Loucy (cell line): ENCODE measurements around the gene UVSSA.

ENCODE experiments used
- H2AFZ ChIP-seq: fragments of 200-600 bp; sonication (generic); 2 replicates; pipeline ENCODE4 v1.6.0; 2016; ENCODE audit warnings: antibody characterized with exemption, mild to moderate bottlenecking, low read length, moderate library complexity
- H3F3A ChIP-seq: fragments of 200-600 bp; 2 replicates; pipeline ENCODE4 v1.6.0; 2016; ENCODE audit warnings: antibody characterized with exemption, low read depth, mild to moderate bottlenecking
- H3K27me3 ChIP-seq: fragments of 200-600 bp; sonication (generic); 2 replicates; pipeline ENCODE4 v1.6.1; 2014; ENCODE audit warnings: low read length, mild to moderate bottlenecking; ENCODE audit not compliant: insufficient read depth, poor library complexity, severe bottlenecking
- H3K36me3 ChIP-seq: fragments of 200-600 bp; sonication (generic); 2 replicates; pipeline ENCODE4 v1.6.1; 2016; ENCODE audit warnings: low read length; ENCODE audit not compliant: insufficient read depth
- H3K4me1 ChIP-seq: fragments of 200-600 bp; sonication (generic); 2 replicates; pipeline ENCODE4 v1.5.1; 2014; ENCODE audit warnings: low read length, mild to moderate bottlenecking; ENCODE audit not compliant: insufficient read depth, poor library complexity, severe bottlenecking
- H3K4me2 ChIP-seq: fragments of 200-600 bp; sonication (generic); 2 replicates; pipeline ENCODE4 v1.6.0; 2014; ENCODE audit warnings: antibody characterized with exemption, low read length, low read depth, mild to moderate bottlenecking; ENCODE audit not compliant: poor library complexity, severe bottlenecking
- H3K4me3 ChIP-seq: fragments of 200-600 bp; sonication (generic); 2 replicates; pipeline ENCODE4 v1.5.1; 2014; ENCODE audit warnings: low read length, mild to moderate bottlenecking, mixed read lengths; ENCODE audit not compliant: poor library complexity, severe bottlenecking
- H3K79me2 ChIP-seq: fragments of 200-600 bp; sonication (generic); 2 replicates; pipeline ENCODE4 v1.6.1; 2014; ENCODE audit warnings: low read length; ENCODE audit not compliant: insufficient read depth
- H3K9ac ChIP-seq: fragments of 200-600 bp; sonication (generic); 2 replicates; pipeline ENCODE4 v1.6.0; 2014; ENCODE audit warnings: mild to moderate bottlenecking, low read depth, low read length, moderate library complexity; ENCODE audit not compliant: poor library complexity, severe bottlenecking
- H3K9me2 ChIP-seq: fragments of 200-600 bp; sonication (generic); replicated peaks from 2 replicates; pipeline ENCODE4 v1.6.1; 2016; ENCODE audit warnings: low read depth, low read length, mixed read lengths
- H3K9me3 ChIP-seq: fragments of 200-600 bp; sonication (generic); 2 replicates; pipeline ENCODE4 v1.6.1; 2014; ENCODE audit warnings: mild to moderate bottlenecking, antibody characterized with exemption, low read length, low read depth; ENCODE audit not compliant: insufficient read depth
- H4K20me1 ChIP-seq: fragments of 200-600 bp; sonication (generic); 2 replicates; pipeline ENCODE4 v1.6.0; 2014; ENCODE audit warnings: antibody characterized with exemption, low read length, mild to moderate bottlenecking; ENCODE audit not compliant: insufficient read depth, poor library complexity, severe bottlenecking
- CTCF ChIP-seq: fragments of 200-600 bp; sonication (generic); conservative IDR thresholded peaks from 2 replicates; pipeline ENCODE4 v1.5.1; 2014; ENCODE audit warnings: mild to moderate bottlenecking, antibody characterized with exemption, low read length
- EZH2phosphoT487 ChIP-seq: fragments of 200-600 bp; IDR thresholded peaks from 2 replicates; pipeline ENCODE4 v1.6.1; 2018; ENCODE audit warnings: antibody characterized with exemption, mild to moderate bottlenecking, moderate library complexity, borderline replicate concordance

Gene UVSSA

DNA sequence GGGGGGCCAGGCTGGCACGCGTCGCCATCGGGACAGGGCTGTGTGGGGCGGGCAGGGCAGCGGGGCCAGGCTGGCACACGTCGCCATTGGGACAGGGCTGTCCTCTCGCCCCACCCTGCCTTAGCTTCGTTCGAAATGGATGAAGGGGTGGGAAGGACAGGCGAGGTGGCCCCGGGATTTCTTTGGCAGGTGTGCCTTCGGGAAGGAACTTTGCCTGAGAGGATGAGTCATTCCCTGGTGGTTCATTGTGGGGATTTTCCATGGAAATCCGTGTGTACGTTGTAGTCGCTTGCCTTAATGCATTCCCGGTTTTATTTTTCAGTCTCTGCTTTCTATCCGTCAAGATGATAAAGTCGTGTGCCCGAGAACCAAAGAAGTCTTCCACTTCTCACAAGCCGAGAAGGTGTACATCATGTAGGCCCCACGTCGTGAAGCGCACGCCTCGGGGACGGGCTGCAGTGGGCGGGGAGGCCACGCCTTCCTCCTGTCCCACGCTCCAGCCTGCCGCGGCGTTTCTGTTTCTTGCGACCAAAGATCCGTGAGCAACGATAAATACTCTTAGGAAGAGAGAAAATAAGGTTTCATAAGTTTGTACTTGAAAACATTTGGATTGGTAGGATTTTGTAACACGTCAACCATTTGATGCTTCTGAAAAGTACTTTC, 8.1 kb upstream of the UVSSA start:
- no peak overlapping the region for H3K4me3 ChIP-seq
- no peaks in the 10 kb centered on the region for H4K20me1 ChIP-seq
- no peaks in the 10 kb centered on the region for H3F3A ChIP-seq
- H2AFZ ChIP-seq = no peak overlapping the region
- H3K27me3 ChIP-seq = no peaks in the 10 kb centered on the region
- H3K4me2 ChIP-seq = no peak overlapping the region
- no peaks in the 10 kb centered on the region for H3K9me2 ChIP-seq
- no peak for TF ChIP-seq CTCF
- TF ChIP-seq EZH2phosphoT487 = no peak
- H3K9me3 ChIP-seq = no peaks in the 10 kb centered on the region
- H3K36me3 ChIP-seq = peaks cover 67% of the 10 kb centered on the region; the same call in 1 of the 2 replicates
- no peaks in the 10 kb centered on the region for H3K79me2 ChIP-seq
- no peak overlapping the region for H3K9ac ChIP-seq
- H3K4me1 ChIP-seq = no peaks in the 10 kb centered on the region

DNA sequence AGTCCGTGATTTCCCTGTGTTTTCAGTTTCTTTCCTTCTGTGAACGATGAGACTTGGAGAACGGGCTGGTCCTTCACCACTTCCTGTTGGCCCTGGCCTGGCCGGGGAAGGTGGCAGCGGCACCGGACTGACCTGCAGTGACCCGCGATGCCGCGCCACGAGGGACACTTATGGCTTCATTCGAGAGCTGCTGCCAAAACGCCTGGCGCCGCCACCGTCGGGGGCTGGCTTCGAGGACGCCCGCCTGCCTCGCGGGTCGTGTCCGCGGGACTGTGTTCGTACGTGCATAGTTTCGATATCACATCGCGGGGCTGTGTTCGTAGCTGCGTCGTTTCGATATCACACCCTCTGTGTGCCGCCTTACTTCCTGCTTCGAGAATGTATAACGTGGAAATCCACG, 7.5 kb upstream of the UVSSA start:
- no peaks in the 10 kb centered on the region for H3F3A ChIP-seq

DNA sequence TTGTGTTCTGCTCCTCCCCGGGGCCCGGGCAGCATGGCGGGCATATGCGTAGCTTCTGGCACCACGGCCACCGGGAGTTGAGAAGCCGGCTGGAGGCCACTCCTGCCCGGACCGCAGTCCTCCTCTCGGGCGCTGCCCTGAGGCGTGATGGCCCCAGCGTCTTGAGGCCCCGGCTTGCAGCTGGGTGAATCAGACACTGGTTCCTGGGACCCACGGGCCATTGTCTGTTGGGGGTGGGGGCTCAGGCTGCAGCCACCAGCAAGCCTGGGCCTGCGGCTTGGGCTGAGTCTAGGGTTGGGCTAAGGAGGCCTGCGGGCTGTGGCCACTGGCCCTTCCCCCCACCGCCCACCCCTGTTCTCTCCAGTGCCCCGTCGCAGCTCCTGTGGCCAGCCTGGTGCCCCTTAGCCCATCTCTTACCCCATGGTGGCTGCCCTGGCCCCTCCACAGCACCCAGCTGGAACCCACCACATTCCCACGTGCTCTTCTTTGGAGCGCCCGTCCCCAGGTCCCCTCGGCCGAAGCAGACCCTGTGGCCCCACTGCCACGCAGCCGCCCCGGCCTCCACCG, 6.7 kb upstream of the UVSSA start:
- no peaks in the 10 kb centered on the region for H3K9me3 ChIP-seq

More for the DNA sequence above, 7.5 kb upstream of the UVSSA start:
- Histone ChIP-seq H3K36me3 (peaks cover 62% of the 10 kb centered on the region; the same call in 1 of the 2 replicates), H3K79me2 (no peaks in the 10 kb centered on the region; the same call in 1 of the 2 replicates), H3K4me2 (no peak overlapping the region), H3K4me1 (no peaks in the 10 kb centered on the region), H3K9me3 (no peaks in the 10 kb centered on the region), H4K20me1 (no peaks in the 10 kb centered on the region), H3K9ac (no peak overlapping the region), H3K4me3 (no peak overlapping the region), H3K9me2 (no peaks in the 10 kb centered on the region), H3K27me3 (no peaks in the 10 kb centered on the region), H2AFZ (no peak overlapping the region)
- TF ChIP-seq EZH2phosphoT487 = no peak
- no peak for TF ChIP-seq CTCF

More for the DNA sequence above, 6.7 kb upstream of the UVSSA start:
- no peak overlapping the region for H2AFZ ChIP-seq
- H3K36me3 ChIP-seq = peaks cover 54% of the 10 kb centered on the region; the same call in 1 of the 2 replicates
- peaks cover 7% of the 10 kb centered on the region; the same call in 1 of the 2 replicates for H3K79me2 ChIP-seq
- H3K27me3 ChIP-seq = no peaks in the 10 kb centered on the region
- no peak for TF ChIP-seq CTCF
- TF ChIP-seq EZH2phosphoT487 = no peak
- no peak overlapping the region for H3K4me3 ChIP-seq
- H3F3A ChIP-seq = no peaks in the 10 kb centered on the region
- no peaks in the 10 kb centered on the region for H4K20me1 ChIP-seq
- no peaks in the 10 kb centered on the region for H3K9me2 ChIP-seq
- H3K4me1 ChIP-seq = no peaks in the 10 kb centered on the region
- no peak overlapping the region for H3K4me2 ChIP-seq
- H3K9ac ChIP-seq = no peak overlapping the region
